ENCODE results near the gene SLC35B1. TPM values are rescaled to one million over a fixed set of nuclear protein-coding genes. Genes with fewer than 3 reads are reported as not detected.

SLC35B1 gene
- polyA plus RNA-seq, 1 of the 3 experiments (the other 2 are of a cell fraction) = 89.8 TPM

- TF ChIP-seq IRF3 (IDR thresholded peaks at IDR 0.05; ENCODE audit: low read depth, low read length) (no peak), FOXJ3 (CRISPR knock-in tag; IDR thresholded peaks at IDR 0.05) (no peak)
Measured at GRCh38 chr17:49757151-49757777, 49.5 kb upstream of the SLC35B1 start (continued).

DNA sequence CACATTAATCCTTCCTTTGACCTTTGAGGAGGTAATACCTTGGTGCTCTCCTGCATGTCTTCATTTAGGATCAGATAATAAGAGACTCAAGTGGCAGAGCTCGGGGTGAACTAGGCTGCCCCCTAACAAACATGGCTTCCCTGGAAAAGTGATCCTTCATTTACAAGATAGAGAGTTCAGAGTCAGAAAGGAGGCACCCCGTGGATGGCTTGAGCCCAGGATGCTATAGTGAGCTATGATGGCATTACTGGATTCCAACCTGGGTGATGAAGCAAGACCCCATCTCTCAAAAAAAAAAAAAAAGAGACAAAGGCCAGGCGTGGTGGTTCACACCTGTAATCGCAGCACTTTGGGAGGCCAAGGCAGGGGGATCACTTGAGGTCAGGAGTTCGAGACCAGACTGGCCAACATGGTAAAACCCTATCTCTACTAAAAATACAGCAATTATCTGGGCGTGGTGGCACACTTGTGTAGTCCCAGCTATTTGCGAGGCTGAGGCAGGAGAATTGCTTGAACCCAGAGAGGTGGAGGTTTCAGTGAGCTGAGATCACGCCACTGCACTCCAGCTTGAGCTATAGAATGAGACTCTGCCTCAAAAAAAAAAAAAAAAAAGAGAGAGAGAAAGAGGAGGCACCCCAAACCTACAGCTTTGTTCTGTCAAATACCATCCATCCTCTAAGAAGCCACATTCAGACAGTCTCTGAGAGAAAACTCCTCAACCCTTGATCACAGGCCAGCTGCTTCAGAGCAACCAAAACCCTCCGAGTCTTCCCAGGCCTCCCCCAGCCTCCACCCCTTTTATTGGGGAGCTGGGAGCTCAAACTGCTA is 48.8 kb upstream of the SLC35B1 start:
- Histone ChIP-seq H2AFZ (ENCODE audit: low read depth) (no peak overlapping the region), H3K9me3 (no peaks in the 10 kb centered on the region), H3K27ac (ENCODE audit: low read depth in 2 of 2, low read length in 1 of 2) (no peak overlapping the region), H3K27me3 (ENCODE audit: insufficient read depth) (no peaks in the 10 kb centered on the region), H3K79me2 (ENCODE audit: insufficient read depth) (no peaks in the 10 kb centered on the region), H3K4me3 (ENCODE audit: low read depth in 2 of 2, low read length in 1 of 2) (no peak overlapping the region), H3K9me2 (no peaks in the 10 kb centered on the region), H3F3A (replicated peaks; ENCODE audit: insufficient read depth) (no peaks in the 10 kb centered on the region), H3K4me1 (ENCODE audit: control insufficient read depth in 1 of 2, insufficient read depth in 2 of 2, low read depth in 1 of 2, low read length in 1 of 2) (peaks cover 0 to 5% of the 10 kb centered on the region in 2 experiments; a peak in 1 of 4 replicates), H3K4me2 (no peak overlapping the region), H3K9ac (no peak overlapping the region), H3K36me3 (replicated peaks in 1 of 2; ENCODE audit: control insufficient read depth in 1 of 2, insufficient read depth in 2 of 2, low read length in 1 of 2) (no peaks in the 10 kb centered on the region), H4K20me1 (ENCODE audit: insufficient read depth) (no peaks in the 10 kb centered on the region)
- 72% methylated on average over 9 of the region's 9 CpGs for WGBS (ENCODE audit: low lambda C conversion rate)
- ChIA-PET POLR2A (no interaction called here), CTCF (interaction anchor here (1.4 to 2.0 kb wide), 6 partner anchors 21 to 413 kb away, joined by 4 to 9 read pairs (median 6); no protein-coding TSS in a partner anchor)
- TF ChIP-seq MXI1 (IDR thresholded peaks at IDR 0.05; ENCODE audit: low read depth, low read length) (no peak), POLR2AphosphoS5 (IDR thresholded peaks at IDR 0.05; ENCODE audit: low read depth, low read length) (no peak), EP300 (IDR thresholded peaks at IDR 0.05; ENCODE audit: borderline replicate concordance in 1 of 2, low read depth in 1 of 2, low read length in 1 of 2) (no peak)
- no peak for DNase-seq

DNA sequence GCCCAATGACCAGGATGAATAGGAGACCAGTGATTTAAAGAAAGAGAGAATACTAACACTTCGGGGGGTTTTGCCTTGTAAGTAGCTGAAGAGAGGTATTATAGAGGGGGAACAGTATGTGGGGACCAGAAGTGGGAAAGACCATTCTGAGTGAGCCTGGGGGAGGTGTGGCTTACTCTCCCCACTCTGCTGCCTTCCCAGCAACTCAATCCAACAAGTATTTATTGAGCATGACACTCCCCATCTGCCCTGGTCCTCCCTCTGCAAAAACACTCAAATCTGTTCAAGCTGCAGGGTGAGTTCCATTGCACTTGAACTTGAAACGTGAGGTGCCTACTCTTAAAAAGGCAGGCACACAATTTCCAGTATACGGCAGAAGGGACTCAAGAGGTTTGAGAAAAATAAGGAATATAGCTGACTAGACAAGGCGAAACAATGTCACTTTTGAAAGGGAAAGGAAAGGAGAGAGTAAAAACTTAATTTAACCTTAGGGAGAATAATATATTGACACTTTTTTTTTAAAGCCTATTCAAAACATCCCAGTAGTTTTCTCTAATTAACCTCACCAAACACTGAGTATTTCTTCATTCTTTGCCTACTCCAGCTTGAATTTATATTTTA is 48.0 kb upstream of the SLC35B1 start:
- Histone ChIP-seq H3K27ac (ENCODE audit: low read depth in 2 of 2, low read length in 1 of 2) (no peak overlapping the region), H3K36me3 (replicated peaks in 1 of 2; ENCODE audit: control insufficient read depth in 1 of 2, insufficient read depth in 2 of 2, low read length in 1 of 2) (no peaks in the 10 kb centered on the region), H3K27me3 (ENCODE audit: insufficient read depth) (no peaks in the 10 kb centered on the region), H3F3A (replicated peaks; ENCODE audit: insufficient read depth) (no peaks in the 10 kb centered on the region), H3K9me3 (no peaks in the 10 kb centered on the region), H2AFZ (ENCODE audit: low read depth) (no peak overlapping the region), H3K79me2 (ENCODE audit: insufficient read depth) (no peaks in the 10 kb centered on the region), H3K4me2 (no peak overlapping the region), H3K4me3 (ENCODE audit: low read depth in 2 of 2, low read length in 1 of 2) (no peak overlapping the region), H4K20me1 (ENCODE audit: insufficient read depth) (no peaks in the 10 kb centered on the region), H3K4me1 (ENCODE audit: control insufficient read depth in 1 of 2, insufficient read depth in 2 of 2, low read depth in 1 of 2, low read length in 1 of 2) (peaks cover 0 to 5% of the 10 kb centered on the region in 2 experiments; a peak in 1 of 4 replicates), H3K9me2 (no peaks in the 10 kb centered on the region), H3K9ac (no peak overlapping the region)
- TF ChIP-seq, protein P1, sequence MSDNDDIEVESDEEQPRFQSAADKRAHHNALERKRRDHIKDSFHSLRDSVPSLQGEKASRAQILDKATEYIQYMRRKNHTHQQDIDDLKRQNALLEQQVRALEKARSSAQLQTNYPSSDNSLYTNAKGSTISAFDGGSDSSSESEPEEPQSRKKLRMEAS (IDR thresholded peaks at IDR 0.05; ENCODE audit: low read depth) = no peak
- TF ChIP-seq, protein P2, sequence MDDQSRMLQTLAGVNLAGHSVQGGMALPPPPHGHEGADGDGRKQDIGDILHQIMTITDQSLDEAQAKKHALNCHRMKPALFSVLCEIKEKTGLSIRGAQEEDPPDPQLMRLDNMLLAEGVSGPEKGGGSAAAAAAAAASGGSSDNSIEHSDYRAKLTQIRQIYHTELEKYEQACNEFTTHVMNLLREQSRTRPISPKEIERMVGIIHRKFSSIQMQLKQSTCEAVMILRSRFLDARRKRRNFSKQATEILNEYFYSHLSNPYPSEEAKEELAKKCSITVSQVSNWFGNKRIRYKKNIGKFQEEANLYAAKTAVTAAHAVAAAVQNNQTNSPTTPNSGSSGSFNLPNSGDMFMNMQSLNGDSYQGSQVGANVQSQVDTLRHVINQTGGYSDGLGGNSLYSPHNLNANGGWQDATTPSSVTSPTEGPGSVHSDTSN (IDR thresholded peaks at IDR 0.05) = no peak
- TF ChIP-seq IRF3 (IDR thresholded peaks at IDR 0.05; ENCODE audit: low read depth, low read length) = no peak
- TF ChIP-seq FOSL2 (IDR thresholded peaks at IDR 0.05; ENCODE audit: borderline replicate concordance, low read depth) = no peak
- TF ChIP-seq NRF1 (IDR thresholded peaks at IDR 0.05; ENCODE audit: low read depth, low read length) = no peak
- TF ChIP-seq NFIC (IDR thresholded peaks at IDR 0.05; ENCODE audit: borderline replicate concordance) = no peak
- TF ChIP-seq CTCF (IDR thresholded peaks at IDR 0.05) = no peak
- no peak for DNase-seq
- POLR2A ChIA-PET = no interaction called here
- CTCF ChIA-PET = interaction anchor here (0.9 to 1.8 kb wide), 5 partner anchors 18 to 414 kb away, joined by 3 to 6 read pairs (median 4); no protein-coding TSS in a partner anchor
- WGBS (ENCODE audit: low lambda C conversion rate) = 77% methylated on average over 4 of the region's 4 CpGs
